GM19025 (cell line): ENCODE measurements around the gene ALX3.

ENCODE experiments used
- ATAC-seq: cut with Tn5 transposase; IDR thresholded peaks from one replicate; pipeline ENCODE4 v1.9.1; 2021; ENCODE audit warnings: mild to moderate bottlenecking, low read depth, moderate library complexity; ENCODE audit not compliant: unreplicated experiment

The ALX3 gene

GRCh38 chr1:110070671-110071242 lies at the start of gene ALX3:
Gene ALX3 (minus strand): TSS chr1:110070672. CDS start chr1:110070612, 60 bp downstream.
- ATAC-seq: no peak

- no peak for ATAC-seq
Measured at GRCh38 chr1:110119843-110120242, 49.4 kb upstream of the ALX3 start.

- ATAC-seq: no peak
Measured at GRCh38 chr1:110118636-110119396, 48.3 kb upstream of the ALX3 start.

- ATAC-seq: no peak
Measured at GRCh38 chr1:110114784-110115183, 44.3 kb upstream of the ALX3 start.

- ATAC-seq: no peak
Measured at GRCh38 chr1:110114173-110114572, 43.7 kb upstream of the ALX3 start.

- ATAC-seq: no peak
Measured at GRCh38 chr1:110113551-110113950, 43.1 kb upstream of the ALX3 start.

GRCh38 chr1:110112656-110113055 lies 42.2 kb upstream of the ALX3 start:
- no peak for ATAC-seq

- no peak for ATAC-seq
Measured at GRCh38 chr1:110112143-110112542, 41.7 kb upstream of the ALX3 start, which contains the start of gene UBL4B. Gene UBL4B (plus strand): TSS chr1:110112443. CDS start chr1:110112535, 92 bp downstream.

GRCh38 chr1:110111081-110111480 lies 40.6 kb upstream of the ALX3 start:
- no peak for ATAC-seq

GRCh38 chr1:110107867-110108469 lies 37.5 kb upstream of the ALX3 start:
- ATAC-seq: no peak

- ATAC-seq: no peak
Measured at GRCh38 chr1:110106013-110106941, 35.8 kb upstream of the ALX3 start.

- ATAC-seq: no peak
Measured at GRCh38 chr1:110102081-110102480, 31.6 kb upstream of the ALX3 start.

- ATAC-seq: no peak
Measured at GRCh38 chr1:110100335-110100734, 29.9 kb upstream of the ALX3 start.

GRCh38 chr1:110098222-110099026 lies 28.0 kb upstream of the ALX3 start:
- no peak for ATAC-seq

- ATAC-seq: no peak
Measured at GRCh38 chr1:110097507-110098221, 27.2 kb upstream of the ALX3 start.

- ATAC-seq: no peak
Measured at GRCh38 chr1:110094931-110095654, 24.6 kb upstream of the ALX3 start.

GRCh38 chr1:110092991-110093390 lies 22.5 kb upstream of the ALX3 start:
- ATAC-seq: no peak

GRCh38 chr1:110091791-110092190 lies 21.3 kb upstream of the ALX3 start:
- ATAC-seq: no peak

- ATAC-seq: no peak
Measured at GRCh38 chr1:110091381-110091780, 20.9 kb upstream of the ALX3 start.
